Measurements from ENCODE around the gene RBM24.

The RBM24 gene

DNA sequence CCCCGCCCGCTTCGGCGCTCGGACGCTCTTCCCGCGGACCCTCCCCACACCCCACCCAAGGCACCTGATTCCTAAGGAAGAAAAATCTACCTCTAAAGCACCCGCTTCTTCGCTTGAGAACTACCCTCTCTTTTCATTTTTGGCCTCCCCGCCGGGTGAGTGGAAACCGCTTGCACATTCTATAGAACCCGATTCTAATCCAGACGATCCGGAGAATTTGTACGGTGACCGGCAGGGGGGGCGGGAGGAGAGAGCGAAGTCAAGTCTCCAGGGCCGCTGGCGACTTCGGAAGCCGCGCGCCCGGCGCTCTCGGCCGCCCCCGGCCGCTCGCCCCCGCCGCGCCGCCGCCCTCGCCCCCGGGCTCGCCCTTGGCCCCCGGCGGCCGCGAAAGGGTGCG, at the start of gene RBM24:
Gene RBM24, plus strand, starts transcription at position 262 of the 397 bp plus-strand sequence. CDS start 221 bp downstream, outside the sequence.
- no peak for DNase-seq

DNA sequence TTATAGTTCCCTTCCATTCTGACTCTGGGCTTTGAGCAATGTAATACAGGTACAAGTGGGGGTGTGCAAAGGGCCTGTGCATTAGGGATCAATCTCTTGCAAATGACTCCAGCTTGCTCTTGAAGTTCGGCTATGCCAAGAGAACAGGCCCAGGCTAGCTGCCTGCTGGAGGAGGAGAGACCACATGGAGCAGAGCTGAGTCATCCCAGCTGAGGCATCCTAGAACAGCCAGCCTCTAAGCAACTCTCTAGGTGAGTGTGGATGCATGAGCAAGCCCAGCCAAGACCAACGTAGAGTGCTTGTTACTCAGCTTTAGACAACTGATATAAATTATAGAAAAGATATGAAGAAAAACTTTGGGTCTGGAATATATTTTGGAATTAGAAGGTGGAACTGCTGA, 47.6 kb upstream of the RBM24 start:
- DNase-seq: no peak

DNA sequence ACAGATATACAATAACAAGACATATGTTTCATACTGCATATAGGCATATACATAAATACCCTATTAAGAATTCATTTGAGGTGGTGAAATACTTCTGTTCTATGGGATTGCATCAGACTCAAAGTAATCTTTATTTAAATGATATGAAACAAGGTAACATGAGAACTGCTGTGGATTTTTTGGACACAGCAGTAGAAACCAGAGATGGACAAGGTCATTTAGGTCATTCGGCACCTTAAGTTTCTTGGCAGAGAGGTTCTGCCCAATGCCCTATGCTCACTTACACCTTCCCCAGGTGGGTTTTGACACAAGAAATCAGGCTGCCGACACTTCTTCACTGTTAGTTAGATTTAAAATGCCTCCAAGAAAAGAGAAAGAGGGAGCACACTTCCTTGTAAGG, 43.9 kb upstream of the RBM24 start:
- DNase-seq: no peak

DNA sequence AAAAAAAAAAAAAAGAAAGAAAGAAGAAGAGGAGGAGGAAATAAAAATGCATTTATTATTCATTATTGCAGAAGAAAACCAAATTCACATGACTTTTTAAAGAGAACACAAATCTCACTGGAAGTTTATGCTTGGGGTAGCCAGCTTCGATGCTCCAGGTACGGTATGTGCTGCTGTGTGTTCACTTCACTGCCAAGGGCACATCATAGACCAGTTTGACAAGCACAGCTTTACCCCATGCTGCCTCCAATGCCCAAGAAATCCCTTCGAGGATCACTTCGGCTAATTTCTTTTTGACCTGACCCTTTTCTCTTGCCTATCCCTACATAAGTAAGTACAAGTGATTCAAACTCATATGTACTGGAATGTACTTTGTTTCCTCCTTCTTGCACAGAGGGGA, 41.9 kb upstream of the RBM24 start:
- DNase-seq: no peak

DNA sequence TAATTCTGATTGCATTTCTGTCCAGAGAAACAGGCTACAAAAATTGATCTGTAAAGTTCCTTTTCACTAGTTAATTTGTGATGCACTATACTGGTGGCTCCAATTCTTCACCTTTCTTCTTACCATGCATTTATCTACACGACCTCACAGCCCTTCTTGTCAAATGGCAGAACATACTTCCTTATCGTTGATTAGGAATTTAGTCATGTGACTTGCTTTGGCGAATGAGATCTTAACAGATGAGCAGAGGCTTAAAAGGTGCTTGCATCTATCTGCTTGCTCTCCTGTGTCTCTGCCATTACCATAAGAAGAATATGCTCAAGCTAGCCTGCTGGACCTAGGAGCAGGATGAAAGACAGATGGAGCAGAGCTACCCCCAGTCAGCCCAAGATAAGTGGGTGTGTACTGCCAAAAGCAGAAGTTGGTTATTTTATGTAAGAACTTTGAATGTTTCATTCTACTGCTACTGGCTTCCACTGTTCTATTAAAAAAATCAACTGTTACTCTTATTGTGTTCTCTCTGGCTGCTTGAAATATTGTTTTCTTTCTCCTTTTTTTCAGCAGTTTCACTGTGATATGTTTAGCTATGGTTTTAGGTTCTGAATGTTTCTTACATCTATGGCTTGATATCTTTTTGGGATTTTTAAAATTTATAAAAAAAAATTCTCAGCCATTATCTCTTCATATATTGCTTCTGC, 40.2 kb upstream of the RBM24 start:
- DNase-seq: no peak

DNA sequence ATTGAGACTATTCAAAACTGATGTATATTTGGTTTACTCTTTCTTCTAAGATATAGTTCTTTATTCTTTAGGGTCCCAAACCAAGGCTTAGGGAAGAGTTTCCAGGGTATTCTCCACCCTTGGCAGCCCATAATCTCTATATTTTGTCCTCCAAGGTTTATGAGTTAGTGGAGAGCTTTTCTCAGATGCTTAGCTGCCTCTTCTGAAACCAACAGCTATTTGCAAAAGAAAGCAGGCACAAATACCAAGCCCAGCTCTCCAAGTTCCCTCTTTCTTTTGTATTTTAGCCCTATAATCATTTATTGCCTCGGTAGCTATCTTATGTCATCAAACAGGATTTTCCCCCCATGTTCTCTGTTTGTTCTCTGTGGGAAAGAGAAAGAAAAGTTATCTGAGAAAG, 39.1 kb upstream of the RBM24 start:
- no peak for DNase-seq

DNA sequence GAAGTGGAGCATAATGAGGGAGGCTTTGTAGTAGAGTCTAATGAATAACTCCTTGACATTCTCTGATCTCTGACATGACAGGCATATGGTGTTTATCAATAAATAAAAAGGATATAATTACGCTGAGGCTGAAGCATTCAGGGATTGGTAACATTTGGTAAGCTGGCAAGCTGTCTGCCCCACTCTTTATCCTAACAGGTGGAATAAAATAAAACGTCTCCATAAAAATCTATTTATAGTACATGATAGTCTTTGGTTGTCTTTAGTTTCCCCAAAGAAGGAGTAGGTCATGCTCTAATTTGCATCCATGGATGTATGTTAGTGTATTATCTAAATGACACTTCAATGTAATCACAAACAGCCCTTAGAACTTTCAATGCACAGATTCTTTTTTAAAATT, 30.9 kb upstream of the RBM24 start:
- DNase-seq: no peak

DNA sequence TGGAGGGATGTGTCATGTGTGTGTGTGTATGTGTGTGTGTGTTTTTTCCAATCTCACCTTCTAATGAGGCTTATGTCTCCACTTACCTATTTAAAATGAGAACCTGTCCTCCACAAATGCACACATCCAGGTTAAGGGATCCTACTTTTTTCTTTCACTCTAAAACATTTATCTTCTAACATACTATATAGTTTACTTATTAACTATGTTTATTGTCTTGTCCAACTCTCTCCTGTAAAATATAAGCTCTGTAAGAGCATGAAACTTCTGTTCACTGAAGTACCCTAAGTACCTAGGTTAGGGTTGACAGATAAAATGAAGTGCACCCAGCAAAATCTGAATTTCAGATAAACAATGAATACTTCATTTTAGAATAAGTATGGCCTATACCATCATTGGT, 29.2 kb upstream of the RBM24 start:
- DNase-seq: no peak

DNA sequence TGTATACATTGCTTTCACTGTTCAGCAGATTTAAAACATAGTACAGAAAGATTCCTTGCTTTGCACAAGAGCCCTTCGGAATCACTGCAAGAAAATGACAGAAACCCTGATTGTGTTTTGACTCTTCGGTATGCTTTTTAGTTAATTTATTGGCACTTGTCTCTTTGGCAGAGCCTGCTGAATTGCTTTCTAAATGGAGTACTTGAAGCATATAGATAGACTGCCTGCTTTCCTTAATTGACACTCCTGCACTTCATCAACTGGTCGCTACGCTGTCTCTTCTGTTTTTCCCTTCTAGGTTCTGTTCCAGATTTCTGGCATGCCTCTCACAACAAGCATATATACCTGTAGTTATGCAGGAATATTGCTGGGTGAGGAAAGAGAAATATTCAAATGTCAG, 22.4 kb upstream of the RBM24 start:
- no peak for DNase-seq

DNA sequence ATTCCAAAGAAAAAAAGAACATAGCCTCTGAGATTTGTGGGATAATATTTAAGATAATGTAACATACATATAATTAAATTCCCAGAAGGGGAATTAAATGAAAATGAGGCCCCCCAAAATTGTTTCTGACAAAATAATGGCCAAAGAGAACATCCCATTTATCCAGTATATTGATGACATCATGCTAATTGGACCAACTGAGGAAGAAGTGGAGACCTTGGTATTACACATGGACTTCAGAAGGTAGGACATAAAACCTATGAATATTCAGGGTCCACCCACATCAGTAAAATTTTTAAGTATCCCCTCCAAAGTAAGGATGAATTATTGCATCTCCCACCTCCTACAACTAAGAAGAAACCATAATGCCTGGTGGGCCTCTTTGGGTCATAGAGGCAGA, 15.6 kb upstream of the RBM24 start:
- no peak for DNase-seq

DNA sequence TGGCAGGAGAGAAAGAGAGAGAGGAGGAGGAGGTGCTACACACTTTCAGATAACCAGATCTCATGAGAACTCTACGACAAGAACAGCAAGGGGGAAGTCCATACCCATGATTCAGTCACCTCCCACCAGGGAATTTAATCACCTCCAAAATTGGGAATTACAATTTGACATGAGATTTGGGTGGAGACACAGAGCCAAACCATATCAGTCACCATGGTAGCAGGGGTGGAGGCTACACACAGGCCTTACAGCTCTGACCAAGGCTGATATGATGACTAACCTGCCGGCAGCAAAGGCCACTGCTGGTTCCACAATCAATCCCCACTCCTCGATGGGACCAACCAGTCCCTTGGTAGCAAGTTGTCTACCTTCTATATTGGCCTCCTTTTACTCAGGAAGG, 13.6 kb upstream of the RBM24 start:
- no peak for DNase-seq

DNA sequence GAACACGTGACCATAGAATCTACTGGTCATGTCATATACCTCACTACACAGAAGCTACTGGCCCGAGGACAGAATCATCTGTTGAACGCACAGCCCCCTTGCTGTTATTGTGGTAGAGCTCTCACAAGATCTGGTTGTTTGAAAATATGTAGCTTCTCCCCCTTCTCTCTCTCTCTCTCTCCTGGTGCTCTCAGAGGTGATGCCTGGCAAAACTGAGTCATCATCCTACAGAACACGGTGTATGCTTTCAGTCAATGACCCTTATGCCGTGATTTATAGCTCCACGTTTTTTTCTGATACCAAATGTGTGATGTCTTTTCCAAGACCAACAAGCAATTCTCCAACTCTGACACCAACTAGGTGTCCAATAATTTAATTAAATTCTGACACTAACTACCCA, 13.0 kb upstream of the RBM24 start:
- DNase-seq: no peak

DNA sequence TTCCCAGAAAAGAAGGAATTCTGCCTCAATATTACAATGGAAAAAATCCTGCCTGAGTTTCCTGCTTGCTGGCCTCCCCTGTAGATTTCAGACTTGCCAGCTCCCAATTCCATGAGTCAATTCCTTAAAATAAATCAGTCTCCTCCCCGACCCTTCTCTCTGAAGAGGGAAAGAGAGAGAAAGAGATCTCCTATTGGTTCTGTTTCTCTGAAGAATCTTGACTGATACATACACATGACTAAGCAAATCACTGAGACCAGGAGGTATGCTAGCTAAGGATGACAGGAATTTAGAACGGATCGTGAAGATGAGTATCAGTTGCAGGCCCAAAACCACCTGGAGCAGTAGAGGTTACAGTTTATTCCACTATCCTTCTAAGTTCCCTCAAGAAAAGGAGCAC, 11.3 kb upstream of the RBM24 start:
- no peak for DNase-seq

DNA sequence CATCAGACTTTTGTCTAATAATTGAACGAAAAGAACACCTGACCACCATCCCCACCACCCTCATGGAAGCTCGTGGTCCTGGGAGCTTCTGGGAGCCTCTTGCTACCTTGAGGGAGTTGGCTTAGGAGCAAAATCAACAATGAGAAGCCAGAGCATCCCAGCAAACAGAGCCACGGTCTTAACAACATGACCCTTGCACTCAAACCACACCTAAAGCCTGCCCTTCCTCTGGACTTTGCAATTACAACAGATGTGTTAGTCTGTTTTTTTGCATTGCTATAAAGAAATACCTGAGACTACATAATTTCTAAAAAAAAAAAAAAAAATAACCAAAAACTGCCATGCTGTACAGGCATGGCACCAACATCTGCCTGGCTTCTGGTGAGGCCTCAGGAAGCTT, 9.5 kb upstream of the RBM24 start:
- DNase-seq: no peak

DNA sequence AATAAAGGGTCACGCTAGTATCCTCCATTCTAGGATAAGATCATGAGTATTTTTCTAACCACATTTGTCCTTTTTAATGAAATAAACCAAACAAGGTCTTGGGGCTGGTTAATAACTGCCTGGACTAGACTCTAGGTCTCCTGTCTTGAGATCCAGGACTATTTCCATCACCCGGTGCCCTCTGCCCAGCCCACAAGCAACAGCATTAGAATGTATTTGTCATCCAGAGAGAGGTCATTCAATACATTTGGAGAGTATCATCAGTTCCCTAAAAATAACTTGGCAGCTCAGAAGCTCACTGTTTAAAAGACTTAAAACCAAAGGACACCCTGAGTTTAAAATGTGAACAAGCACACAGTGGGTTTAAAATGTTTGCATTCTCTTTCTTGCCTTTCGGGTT, 4.4 kb upstream of the RBM24 start:
- DNase-seq: no peak

DNA sequence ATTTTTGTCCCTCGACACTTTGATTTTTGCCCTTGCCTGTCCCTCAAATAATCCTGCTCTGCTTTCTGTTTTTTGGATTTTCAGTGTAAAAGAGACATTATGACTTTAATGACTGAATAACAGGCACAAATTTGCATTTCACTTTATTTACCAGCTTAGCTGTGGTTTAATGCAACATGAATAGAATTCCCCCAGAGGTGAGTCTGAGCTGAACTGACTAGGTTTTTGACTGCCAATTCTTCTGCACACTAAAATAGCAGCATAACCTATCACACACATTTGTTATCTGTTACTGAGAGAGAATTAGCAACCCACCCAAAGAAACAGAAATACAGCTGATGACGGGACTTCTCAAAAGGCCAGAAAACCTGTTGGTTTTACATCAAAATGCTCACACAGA, 3.9 kb upstream of the RBM24 start:
- DNase-seq: no peak

DNA sequence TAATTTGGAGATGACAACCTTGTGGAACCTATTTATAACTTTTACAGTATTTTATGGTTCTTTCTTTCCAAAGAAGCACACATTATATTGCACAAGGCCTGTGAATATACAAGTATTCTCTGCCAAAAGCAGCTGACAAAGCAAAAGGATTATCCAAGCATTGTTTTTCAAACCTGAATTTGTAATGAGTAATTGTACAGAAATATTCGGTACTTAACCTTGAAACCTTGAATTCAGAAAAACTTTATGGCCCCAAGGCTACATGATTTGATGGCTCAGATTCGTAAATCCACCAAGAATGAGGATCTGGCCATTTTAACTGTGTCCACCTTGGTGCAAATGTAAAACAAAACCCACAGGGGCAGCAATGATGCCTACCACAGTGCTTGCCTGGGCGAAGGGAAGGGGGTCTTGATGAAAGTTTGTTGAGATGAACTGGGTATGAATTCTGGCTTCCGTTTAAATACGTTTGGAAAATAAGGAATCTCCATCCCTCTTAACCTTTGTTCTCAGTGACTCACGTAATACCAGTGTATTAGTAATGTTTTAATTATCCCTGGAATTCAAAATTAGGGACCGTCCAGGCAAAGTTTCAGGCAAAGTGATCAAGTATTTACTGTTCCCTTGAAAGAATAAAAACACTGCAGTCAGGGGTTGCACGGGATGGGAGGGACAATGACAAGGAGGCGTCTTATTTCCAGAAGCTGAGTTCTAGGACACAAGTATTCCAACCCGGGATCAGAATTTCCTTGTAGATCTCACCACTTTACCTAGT, 2.7 kb upstream of the RBM24 start:
- no peak for DNase-seq

DNA sequence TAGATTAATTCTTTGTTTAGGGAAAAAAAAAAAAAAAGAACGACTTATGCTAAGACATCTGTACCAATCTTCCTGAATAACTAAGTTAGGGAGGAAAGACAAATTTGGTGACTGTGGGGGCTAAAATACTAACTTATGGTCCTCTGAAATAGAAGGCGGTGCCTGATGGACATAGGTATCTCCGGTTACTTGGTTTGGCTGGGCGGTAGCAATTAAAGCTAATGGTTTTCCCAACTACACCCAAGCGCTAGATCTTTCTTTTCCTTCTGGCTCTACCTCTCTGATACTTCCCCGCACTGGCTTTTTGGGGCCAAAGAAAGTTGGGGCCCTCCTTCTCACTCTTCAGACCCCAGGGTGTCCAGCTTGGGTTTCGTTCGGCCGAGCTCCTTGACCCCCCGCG, 1.0 kb upstream of the RBM24 start:
- DNase-seq: no peak

DNA sequence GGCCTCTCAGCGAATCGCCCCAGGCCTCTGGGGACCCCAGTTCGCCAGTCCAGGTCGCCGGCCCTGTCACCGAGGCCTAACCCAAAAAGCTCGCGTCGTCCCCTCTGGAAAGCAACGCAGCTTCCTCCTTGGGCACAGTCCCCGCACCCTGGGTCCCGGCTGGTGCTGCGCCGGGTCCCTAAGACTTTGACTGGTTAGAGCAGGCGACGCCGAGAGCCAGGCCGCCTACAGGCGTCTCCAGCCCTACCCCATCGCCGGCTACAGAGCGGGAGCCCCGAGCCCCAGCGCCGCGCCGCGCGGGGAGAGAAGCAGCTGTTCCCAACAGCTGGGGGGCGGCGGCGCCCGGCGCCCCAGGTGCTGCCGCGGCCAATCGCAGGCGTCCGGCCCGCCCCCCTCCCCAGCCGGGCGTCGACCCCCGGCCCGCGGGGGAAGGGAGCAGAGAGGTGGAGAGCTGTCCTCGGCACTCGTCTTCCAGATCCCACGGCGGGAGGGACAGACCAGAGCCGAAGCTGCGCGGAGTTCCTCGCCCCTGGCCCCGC, 540 bp upstream of the RBM24 start:
- no peak for DNase-seq

DNA sequence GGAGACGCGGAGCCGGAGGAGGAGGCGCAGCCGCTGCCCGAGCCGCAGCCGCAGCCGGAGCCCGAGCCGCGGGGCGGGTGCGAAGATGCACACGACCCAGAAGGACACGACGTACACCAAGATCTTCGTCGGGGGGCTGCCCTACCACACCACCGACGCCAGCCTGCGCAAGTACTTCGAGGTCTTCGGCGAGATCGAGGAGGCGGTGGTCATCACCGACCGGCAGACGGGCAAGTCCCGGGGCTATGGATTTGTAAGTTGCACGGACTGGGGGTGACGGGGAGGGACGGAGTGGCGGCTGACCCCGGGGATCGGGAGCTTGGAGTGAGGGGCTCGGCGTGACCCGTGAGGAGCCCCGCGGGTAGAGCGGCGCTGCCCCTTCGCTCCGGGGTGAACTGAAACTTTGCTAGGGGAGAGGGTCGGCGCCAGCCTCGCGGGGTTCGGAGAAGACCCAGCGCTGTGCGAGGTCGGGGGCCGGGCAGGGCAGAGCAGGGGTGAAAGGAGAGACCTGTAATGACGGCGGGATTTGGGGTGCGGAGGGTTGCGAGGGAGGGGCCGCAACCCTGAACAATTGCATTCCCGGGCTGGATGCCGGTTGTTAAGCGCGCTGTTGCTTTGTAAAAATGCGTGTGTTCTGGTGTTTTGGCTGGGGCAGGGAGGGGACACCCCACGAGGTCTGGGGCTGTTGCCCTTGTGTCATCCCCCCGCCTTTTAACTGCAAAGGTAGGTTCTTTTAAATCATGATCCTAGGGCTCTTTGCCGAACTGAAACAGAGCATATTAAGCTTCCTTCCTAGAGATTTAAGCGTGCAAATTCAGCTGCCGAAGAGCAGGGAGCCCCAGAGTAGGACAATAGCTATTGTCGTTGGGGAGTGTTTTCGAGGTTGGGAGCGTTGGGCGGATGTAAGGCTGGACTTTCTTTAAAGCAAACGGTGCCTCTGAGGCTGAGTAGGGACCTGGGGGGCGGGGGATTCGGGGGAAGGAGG, 628 bp downstream of the RBM24 start:
- DNase-seq: no peak

DNA sequence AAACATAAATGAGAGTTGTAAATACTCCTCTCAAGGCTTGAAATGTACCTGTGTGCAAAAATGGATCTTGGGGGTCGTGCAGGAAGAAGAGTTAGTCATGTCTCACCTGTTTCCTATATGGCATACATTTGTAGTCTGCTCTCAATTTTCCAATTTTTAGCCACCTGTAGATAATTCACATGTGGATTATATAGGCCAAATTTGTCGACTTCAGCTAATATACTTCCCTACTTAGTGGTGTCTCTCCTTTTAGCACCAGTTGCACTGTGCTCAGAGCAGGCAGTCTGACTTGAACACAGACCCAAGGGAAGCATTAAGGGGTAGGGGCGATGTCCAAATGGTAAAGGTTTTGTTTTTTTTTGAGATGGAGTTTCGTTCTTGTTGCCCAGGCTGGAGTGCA, 1.9 kb downstream of the RBM24 start:
- no peak for DNase-seq

DNA sequence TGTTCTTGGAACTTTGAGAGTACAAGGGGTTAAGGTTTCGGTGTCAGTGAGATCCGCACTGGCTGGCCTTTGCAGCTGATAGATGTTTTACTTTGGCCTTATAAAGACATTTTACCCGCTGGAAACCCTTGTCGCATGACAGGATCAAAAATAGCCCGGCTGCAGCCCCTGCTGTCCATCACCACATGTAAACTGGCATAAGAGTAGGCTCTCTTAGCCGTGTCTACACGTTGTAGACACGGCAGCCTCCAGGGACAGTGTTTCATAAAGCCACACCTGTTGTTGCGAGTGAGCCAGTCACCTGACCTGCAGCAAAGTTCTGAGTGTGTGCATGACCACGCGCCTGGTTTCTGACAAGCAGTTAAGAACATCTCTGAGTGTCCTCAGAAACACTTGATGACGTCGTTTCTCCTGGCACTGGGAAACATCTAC, 8.5 kb downstream of the RBM24 start:
- DNase-seq: no peak

DNA sequence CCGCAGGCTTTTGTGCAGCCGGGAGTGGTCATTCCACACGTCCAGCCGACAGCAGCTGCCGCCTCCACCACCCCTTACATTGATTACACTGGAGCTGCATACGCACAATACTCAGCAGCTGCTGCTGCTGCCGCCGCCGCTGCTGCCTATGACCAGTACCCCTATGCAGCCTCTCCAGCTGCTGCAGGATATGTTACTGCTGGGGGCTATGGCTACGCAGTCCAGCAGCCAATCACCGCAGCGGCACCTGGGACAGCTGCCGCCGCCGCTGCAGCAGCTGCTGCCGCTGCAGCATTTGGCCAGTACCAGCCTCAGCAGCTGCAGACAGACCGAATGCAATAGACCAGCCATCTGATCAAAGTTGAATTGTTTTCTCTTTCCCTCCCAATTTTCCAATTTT, 10.6 kb downstream of the RBM24 start:
- no peak for DNase-seq

All from KG1 (cell line).